Smooth muscle cell (in vitro differentiated cells): ENCODE results near the gene UBQLN4. TPM values are rescaled to one million over a fixed set of nuclear protein-coding genes. Genes with fewer than 3 reads are reported as not detected.

ENCODE experiments used
- DNase-seq: peaks from one replicate; lab custom pipeline; 2025; ENCODE audit not compliant: unreplicated experiment; lab: John Stamatoyannopoulos, UW
- H2AFZ ChIP-seq: fragments of 200-600 bp; sonication (generic); 2 replicates; pipeline ENCODE4 v1.6.0; 2016; ENCODE audit warnings: antibody characterized with exemption, low read depth, mild to moderate bottlenecking
- H3F3A ChIP-seq: fragments of 200-600 bp; sonication (generic); 2 replicates; pipeline ENCODE4 v1.6.0; 2017; ENCODE audit warnings: antibody characterized with exemption, low read depth
- H3K27ac ChIP-seq: fragments of 200-600 bp; sonication (generic); 2 replicates; pipeline ENCODE4 v1.5.1; 2016; ENCODE audit warnings: low read depth, mild to moderate bottlenecking
- H3K27me3 ChIP-seq: fragments of 200-600 bp; sonication (generic); 2 replicates; pipeline ENCODE4 v1.6.1; 2016; ENCODE audit warnings: low read depth, mild to moderate bottlenecking
- H3K36me3 ChIP-seq: fragments of 200-600 bp; sonication (generic); 2 replicates; pipeline ENCODE4 v1.5.1; 2016; ENCODE audit warnings: low read depth
- H3K4me1 ChIP-seq: fragments of 200-600 bp; sonication (generic); 2 replicates; pipeline ENCODE4 v1.5.1; 2016; ENCODE audit warnings: low read depth
- H3K4me2 ChIP-seq: fragments of 200-600 bp; sonication (generic); 2 replicates; pipeline ENCODE4 v1.6.0; 2016; ENCODE audit warnings: mild to moderate bottlenecking
- H3K4me3 ChIP-seq: fragments of 200-600 bp; sonication (generic); 2 replicates; pipeline ENCODE4 v1.5.1; 2016; ENCODE audit warnings: mild to moderate bottlenecking
- H3K79me2 ChIP-seq: fragments of 200-600 bp; sonication (generic); 2 replicates; pipeline ENCODE4 v1.6.0; 2016; ENCODE audit warnings: low read depth, mild to moderate bottlenecking
- H3K9ac ChIP-seq: fragments of 200-600 bp; sonication (generic); 2 replicates; pipeline ENCODE4 v1.6.0; 2016; ENCODE audit warnings: low read depth
- H3K9me3 ChIP-seq: fragments of 200-600 bp; sonication (generic); replicated peaks from 2 replicates; pipeline ENCODE4 v1.5.1; 2016; ENCODE audit warnings: low read depth
- H4K20me1 ChIP-seq: fragments of 200-600 bp; sonication (generic); 2 replicates; pipeline ENCODE4 v1.6.0; 2016; ENCODE audit warnings: low read depth
- WGBS: methylation state at CpG from one replicate; pipeline ENCODE4 v1.1.7; 2016; ENCODE audit warnings: low lambda C conversion rate; 5-methylcytosine and 5-hydroxymethylcytosine counted together
- polyA plus RNA-seq: library from polyadenylated mRNA; unstranded; fragments of >200 nt; fragmentation: Nextera tagmentation; extraction: Ambion mirVana; gene quantifications from 2 replicates; pipeline ENCODE4 v1.2.1, GENCODE V29; 2016
- total RNA-seq: library from RNA; depleted of rRNA; stranded (reverse); fragments of >200 nt; gene quantifications from 2 replicates; pipeline ENCODE4 v1.2.3, GENCODE V29; 2014
- TF ChIP-seq, protein P1 (sequence below): fragments of 200-600 bp; sonication (generic); IDR thresholded peaks from 2 replicates; pipeline ENCODE4 v1.5.1; 2017; ENCODE audit warnings: borderline replicate concordance, mild to moderate bottlenecking, antibody characterized with exemption; ENCODE audit not compliant: insufficient read depth, poor library complexity, severe bottlenecking

Gene UBQLN4
- total and polyA plus RNA-seq, 2 experiments from 2014 or later: 18.1 to 19.4 TPM

DNA sequence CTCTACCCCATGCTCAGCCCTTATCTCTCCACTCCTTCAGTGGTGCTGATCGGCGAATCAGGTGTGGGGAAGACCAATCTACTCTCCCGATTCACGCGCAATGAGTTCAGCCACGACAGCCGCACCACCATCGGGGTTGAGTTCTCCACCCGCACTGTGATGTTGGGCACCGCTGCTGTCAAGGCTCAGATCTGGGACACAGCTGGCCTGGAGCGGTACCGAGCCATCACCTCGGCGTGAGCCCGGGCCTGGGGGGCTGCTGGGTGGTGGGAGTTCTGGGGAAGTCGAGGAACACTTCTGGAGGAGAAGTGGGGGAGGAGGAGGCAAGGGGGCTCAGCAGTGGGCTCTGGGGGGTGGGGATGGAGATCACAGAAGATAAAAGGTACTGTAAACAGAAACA is 12.3 kb upstream of the UBQLN4 start:
- H3K27me3 ChIP-seq: no peaks in the 10 kb centered on the region
- no peak overlapping the region for H3K9ac ChIP-seq
- DNase-seq: no peak
- TF ChIP-seq, protein P1, sequence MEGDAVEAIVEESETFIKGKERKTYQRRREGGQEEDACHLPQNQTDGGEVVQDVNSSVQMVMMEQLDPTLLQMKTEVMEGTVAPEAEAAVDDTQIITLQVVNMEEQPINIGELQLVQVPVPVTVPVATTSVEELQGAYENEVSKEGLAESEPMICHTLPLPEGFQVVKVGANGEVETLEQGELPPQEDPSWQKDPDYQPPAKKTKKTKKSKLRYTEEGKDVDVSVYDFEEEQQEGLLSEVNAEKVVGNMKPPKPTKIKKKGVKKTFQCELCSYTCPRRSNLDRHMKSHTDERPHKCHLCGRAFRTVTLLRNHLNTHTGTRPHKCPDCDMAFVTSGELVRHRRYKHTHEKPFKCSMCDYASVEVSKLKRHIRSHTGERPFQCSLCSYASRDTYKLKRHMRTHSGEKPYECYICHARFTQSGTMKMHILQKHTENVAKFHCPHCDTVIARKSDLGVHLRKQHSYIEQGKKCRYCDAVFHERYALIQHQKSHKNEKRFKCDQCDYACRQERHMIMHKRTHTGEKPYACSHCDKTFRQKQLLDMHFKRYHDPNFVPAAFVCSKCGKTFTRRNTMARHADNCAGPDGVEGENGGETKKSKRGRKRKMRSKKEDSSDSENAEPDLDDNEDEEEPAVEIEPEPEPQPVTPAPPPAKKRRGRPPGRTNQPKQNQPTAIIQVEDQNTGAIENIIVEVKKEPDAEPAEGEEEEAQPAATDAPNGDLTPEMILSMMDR: no peak
- H3K4me2 ChIP-seq: no peak overlapping the region
- no peaks in the 10 kb centered on the region for H3K9me3 ChIP-seq
- no peaks in the 10 kb centered on the region for H4K20me1 ChIP-seq
- no peak overlapping the region for H2AFZ ChIP-seq
- H3K4me3 ChIP-seq: no peak overlapping the region
- no peaks in the 10 kb centered on the region for H3K36me3 ChIP-seq
- peaks cover 15% of the 10 kb centered on the region for H3K4me1 ChIP-seq
- H3K27ac ChIP-seq: no peak overlapping the region
- H3K79me2 ChIP-seq: no peaks in the 10 kb centered on the region
- 89% methylated on average over 15 of the region's 16 CpGs for WGBS
- no peaks in the 10 kb centered on the region for H3F3A ChIP-seq

DNA sequence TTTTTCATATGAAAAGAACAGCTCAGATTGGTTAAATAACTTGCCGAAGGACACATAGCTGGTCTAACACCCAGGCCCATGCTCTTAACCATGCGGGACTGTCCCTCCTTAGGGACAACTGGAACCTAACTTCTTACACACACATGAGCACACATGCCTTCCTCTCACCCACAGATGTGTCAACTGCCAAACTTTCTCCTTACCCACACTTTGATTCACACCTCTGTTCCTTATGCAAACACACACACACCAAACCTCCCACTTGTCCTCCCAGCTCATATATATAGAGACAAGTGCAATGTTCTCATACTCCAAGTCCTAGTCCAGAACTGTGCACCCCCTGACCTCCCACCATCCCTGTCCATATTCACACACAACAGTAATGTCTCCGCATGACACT is 11.6 kb upstream of the UBQLN4 start:
- 93% methylated on average over 3 of the region's 3 CpGs for WGBS
- Histone ChIP-seq H3K4me2 (no peak overlapping the region), H3K4me1 (peaks cover 18% of the 10 kb centered on the region), H3K9me3 (no peaks in the 10 kb centered on the region), H2AFZ (no peak overlapping the region), H3K36me3 (no peaks in the 10 kb centered on the region), H3K27ac (no peak overlapping the region), H3K79me2 (no peaks in the 10 kb centered on the region), H3K27me3 (no peaks in the 10 kb centered on the region), H3K9ac (no peak overlapping the region), H3K4me3 (no peak overlapping the region), H4K20me1 (no peaks in the 10 kb centered on the region), H3F3A (no peaks in the 10 kb centered on the region)
- TF ChIP-seq, protein P1: no peak
- no peak for DNase-seq

DNA sequence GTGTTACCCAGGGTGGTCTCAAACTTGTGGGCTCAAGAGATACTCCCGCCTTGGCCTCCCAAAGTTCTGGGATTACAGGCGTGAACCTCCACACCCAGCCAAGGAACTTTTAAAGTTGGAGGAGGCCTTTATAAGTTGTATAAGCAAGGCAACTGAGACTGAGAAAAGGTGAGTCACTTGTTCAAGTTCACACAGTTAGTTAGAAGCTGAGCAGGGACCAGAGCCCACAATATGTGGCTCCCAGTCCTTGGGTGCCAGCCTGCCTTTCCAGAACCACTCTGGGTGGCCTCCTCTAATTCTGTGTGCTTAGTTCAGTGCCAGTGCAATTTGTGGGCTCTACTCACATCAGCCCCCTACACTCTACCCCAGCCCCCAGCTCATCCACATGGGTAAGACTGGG is 11.0 kb upstream of the UBQLN4 start:
- TF ChIP-seq, protein P1: no peak
- 93% methylated on average over 2 of the region's 2 CpGs for WGBS
- no peaks in the 10 kb centered on the region for H4K20me1 ChIP-seq
- H3K4me2 ChIP-seq: no peak overlapping the region
- no peak overlapping the region for H3K27ac ChIP-seq
- no peaks in the 10 kb centered on the region for H3F3A ChIP-seq
- peaks cover 18% of the 10 kb centered on the region for H3K4me1 ChIP-seq
- no peaks in the 10 kb centered on the region for H3K9me3 ChIP-seq
- no peaks in the 10 kb centered on the region for H3K79me2 ChIP-seq
- no peak overlapping the region for H3K4me3 ChIP-seq
- H2AFZ ChIP-seq: no peak overlapping the region
- H3K27me3 ChIP-seq: no peaks in the 10 kb centered on the region
- H3K36me3 ChIP-seq: no peaks in the 10 kb centered on the region
- no peak overlapping the region for H3K9ac ChIP-seq
- no peak for DNase-seq

DNA sequence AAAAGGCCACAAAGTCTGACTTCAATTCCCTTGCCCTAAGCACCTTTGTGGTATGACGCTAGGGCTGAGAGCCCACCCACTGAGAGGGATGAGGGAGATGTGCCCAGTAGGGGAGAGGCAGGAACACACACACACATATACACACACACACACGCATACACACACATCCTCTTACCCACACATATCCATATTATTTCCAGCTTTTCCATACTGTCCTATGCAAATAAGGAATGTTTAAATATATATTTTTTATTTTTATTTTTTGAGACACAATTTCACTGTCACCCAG is 10.3 kb upstream of the UBQLN4 start:
- H3K9me3 ChIP-seq: no peaks in the 10 kb centered on the region
- TF ChIP-seq, protein P1: no peak
- no peak overlapping the region for H3K4me2 ChIP-seq
- no peak overlapping the region for H3K9ac ChIP-seq
- no peaks in the 10 kb centered on the region for H4K20me1 ChIP-seq
- 59% methylated on average over 2 of the region's 2 CpGs for WGBS
- no peaks in the 10 kb centered on the region for H3K79me2 ChIP-seq
- no peak overlapping the region for H3K27ac ChIP-seq
- no peak overlapping the region for H3K4me3 ChIP-seq
- no peak for DNase-seq
- H3F3A ChIP-seq: no peaks in the 10 kb centered on the region
- peaks cover 18% of the 10 kb centered on the region for H3K4me1 ChIP-seq
- H3K27me3 ChIP-seq: no peaks in the 10 kb centered on the region
- no peaks in the 10 kb centered on the region for H3K36me3 ChIP-seq
- no peak overlapping the region for H2AFZ ChIP-seq
